Ishikawa (cell line): ENCODE results near the gene HOMER2.
A peak's percentile ranks its signal among the peaks of the same experiment; 100 is the strongest.

Source experiments
- CEBPB ChIP-seq: IDR thresholded peaks from 2 replicates; pipeline ENCODE4 v1.6.1; 2012
- CREB1 ChIP-seq: IDR thresholded peaks from 2 replicates; pipeline ENCODE4 v1.6.1; 2012; ENCODE audit warnings: low read depth
- EGR1 ChIP-seq: IDR thresholded peaks from 2 replicates; pipeline ENCODE4 v1.6.1; 2012
- EP300 ChIP-seq: IDR thresholded peaks from 2 replicates; pipeline ENCODE4 v1.6.1; 2012; ENCODE audit warnings: borderline replicate concordance
- FOXM1 ChIP-seq: IDR thresholded peaks from 2 replicates; pipeline ENCODE4 v1.6.1; 2012; ENCODE audit warnings: low read depth, borderline replicate concordance
- NFIC ChIP-seq: IDR thresholded peaks from 2 replicates; pipeline ENCODE4 v1.6.1; 2012
- RAD21 ChIP-seq: IDR thresholded peaks from 2 replicates; pipeline ENCODE4 v1.6.1; 2012; ENCODE audit warnings: low read depth
- TAF1 ChIP-seq: IDR thresholded peaks from 2 replicates; pipeline ENCODE4 v1.6.1; 2012; ENCODE audit warnings: low read depth, mild to moderate bottlenecking
- TCF12 ChIP-seq: IDR thresholded peaks from 2 replicates; pipeline ENCODE4 v1.6.1; 2012; ENCODE audit warnings: low read depth
- TEAD4 ChIP-seq: IDR thresholded peaks from 2 replicates; pipeline ENCODE4 v1.6.1; 2012
- YY1 ChIP-seq: IDR thresholded peaks from 2 replicates; pipeline ENCODE4 v1.6.1; 2012; ENCODE audit warnings: low read depth
- ZBTB7A ChIP-seq: IDR thresholded peaks from 2 replicates; pipeline ENCODE4 v1.6.1; 2012; ENCODE audit warnings: low read depth
- TF ChIP-seq, protein P1 (sequence below): IDR thresholded peaks from 2 replicates; pipeline ENCODE4 v1.6.1; 2012
- TF ChIP-seq, protein P2 (sequence below): IDR thresholded peaks from 2 replicates; pipeline ENCODE4 v1.6.1; 2012; ENCODE audit warnings: low read depth, mild to moderate bottlenecking
- TF ChIP-seq, protein P3 (sequence below): IDR thresholded peaks from 2 replicates; pipeline ENCODE4 v1.6.1; 2012

HOMER2 gene

DNA sequence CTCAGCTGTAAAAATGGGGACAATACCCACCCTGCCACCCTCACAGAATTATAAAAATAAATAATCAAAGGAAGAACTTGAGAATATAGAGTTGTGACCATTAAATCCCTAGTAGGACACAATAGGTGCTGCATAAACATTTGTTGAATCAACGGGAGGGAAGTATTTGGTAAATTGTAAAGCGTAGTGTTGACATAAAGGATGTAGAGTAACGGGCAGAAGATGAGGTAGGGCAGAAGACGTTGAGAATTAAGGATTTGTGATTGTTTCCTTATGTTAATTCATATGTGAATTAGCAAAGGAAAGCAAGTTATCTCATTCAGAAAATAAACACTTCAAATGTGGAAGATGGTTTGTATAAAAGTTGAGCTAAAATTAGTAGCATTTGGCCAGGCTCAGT is 40.6 kb upstream of the HOMER2 start:
- TF ChIP-seq EGR1 (no peak), RAD21 (no peak), CREB1 (no peak), FOXM1 (no peak), TEAD4 (no peak), TAF1 (no peak), YY1 (no peak), TCF12 (no peak), EP300 (no peak), CEBPB (no peak), NFIC (no peak), ZBTB7A (no peak)
- TF ChIP-seq, protein P1, sequence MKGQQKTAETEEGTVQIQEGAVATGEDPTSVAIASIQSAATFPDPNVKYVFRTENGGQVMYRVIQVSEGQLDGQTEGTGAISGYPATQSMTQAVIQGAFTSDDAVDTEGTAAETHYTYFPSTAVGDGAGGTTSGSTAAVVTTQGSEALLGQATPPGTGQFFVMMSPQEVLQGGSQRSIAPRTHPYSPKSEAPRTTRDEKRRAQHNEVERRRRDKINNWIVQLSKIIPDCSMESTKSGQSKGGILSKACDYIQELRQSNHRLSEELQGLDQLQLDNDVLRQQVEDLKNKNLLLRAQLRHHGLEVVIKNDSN = no peak
- TF ChIP-seq, protein P2, sequence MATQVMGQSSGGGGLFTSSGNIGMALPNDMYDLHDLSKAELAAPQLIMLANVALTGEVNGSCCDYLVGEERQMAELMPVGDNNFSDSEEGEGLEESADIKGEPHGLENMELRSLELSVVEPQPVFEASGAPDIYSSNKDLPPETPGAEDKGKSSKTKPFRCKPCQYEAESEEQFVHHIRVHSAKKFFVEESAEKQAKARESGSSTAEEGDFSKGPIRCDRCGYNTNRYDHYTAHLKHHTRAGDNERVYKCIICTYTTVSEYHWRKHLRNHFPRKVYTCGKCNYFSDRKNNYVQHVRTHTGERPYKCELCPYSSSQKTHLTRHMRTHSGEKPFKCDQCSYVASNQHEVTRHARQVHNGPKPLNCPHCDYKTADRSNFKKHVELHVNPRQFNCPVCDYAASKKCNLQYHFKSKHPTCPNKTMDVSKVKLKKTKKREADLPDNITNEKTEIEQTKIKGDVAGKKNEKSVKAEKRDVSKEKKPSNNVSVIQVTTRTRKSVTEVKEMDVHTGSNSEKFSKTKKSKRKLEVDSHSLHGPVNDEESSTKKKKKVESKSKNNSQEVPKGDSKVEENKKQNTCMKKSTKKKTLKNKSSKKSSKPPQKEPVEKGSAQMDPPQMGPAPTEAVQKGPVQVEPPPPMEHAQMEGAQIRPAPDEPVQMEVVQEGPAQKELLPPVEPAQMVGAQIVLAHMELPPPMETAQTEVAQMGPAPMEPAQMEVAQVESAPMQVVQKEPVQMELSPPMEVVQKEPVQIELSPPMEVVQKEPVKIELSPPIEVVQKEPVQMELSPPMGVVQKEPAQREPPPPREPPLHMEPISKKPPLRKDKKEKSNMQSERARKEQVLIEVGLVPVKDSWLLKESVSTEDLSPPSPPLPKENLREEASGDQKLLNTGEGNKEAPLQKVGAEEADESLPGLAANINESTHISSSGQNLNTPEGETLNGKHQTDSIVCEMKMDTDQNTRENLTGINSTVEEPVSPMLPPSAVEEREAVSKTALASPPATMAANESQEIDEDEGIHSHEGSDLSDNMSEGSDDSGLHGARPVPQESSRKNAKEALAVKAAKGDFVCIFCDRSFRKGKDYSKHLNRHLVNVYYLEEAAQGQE = no peak
- TF ChIP-seq, protein P3, sequence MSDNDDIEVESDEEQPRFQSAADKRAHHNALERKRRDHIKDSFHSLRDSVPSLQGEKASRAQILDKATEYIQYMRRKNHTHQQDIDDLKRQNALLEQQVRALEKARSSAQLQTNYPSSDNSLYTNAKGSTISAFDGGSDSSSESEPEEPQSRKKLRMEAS = no peak

DNA sequence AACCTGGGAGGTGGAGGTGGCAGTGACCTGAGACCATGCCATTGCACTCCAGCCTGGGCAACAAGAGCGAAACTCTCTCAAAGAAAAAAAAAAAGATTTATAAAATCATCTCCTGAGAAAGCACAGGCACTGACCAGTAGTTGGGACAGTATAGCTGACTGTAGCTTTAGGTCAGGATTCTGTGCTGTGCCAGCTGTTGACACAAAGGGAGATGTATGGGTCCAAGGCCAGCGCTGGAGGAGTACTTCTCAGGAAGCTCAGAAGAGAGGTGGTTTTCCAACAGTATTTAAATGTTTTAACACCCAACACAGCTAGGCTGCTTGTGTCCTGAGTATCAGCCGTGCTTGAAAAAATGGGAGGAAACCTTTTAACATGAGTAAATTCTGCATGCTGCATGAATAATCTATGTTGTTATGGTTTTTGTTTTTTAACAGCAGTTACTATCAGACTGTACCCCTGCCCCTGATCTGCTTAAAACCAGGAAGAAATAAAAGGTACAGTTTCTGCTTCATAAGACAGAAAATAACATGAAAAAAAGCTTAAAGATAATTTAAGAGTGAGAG is 40.0 kb upstream of the HOMER2 start:
- TF ChIP-seq CEBPB (no peak), TCF12 (no peak)

DNA sequence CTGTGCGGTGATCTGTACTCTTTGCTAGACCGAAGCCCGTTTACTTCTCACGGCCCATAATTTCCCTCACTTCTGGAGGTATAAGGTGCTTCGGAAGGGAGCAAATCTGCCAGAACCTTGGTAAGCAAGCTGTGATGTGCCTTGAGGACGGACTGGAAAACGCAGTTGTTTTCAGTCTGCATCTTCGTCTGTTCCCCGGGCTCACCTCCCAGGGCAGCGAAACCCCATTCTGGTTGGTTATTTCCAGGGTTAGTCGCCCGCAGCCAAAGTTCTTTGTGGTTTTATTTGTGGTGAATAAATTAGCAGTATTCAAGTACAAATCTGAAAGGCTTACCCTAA is 33.9 kb upstream of the HOMER2 start:
- TF ChIP-seq RAD21 (no peak), CREB1 (no peak)

DNA sequence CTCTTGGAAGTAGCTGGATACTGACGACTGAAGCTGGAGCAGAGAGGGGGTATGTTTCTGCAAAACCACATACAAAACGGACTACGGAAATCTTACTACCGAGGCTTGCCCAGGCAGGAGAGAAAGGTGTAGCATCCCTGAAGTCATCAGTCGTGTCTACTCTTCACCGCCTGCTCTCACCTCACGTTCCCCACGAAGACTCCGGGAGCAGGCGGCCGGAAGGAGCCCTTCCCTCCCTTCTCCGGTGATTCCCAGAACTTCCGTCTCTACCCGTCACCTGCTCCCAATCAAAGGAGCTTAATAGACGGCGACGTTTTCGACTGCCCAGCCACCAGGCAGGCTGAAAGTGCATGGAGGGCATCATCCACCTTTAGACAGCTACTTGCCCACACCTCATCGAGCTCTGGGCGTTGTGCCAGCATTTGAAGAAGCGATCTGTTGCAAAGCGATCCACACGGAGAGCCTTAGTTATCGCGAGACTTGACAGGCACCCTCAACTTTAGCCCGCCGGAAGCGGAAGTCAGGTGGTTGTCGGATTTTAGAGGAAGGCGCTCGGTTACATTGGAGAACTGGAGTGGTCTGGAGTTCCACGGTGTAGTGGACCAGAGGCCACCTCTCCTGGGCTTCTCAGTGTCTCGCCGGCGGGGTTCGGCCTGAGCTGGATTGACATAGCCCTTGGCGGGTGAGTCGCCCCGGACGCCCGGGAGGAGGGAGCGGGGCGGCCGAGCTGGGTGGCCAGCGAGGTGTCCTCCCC is 33.3 kb upstream of the HOMER2 start, which contains the start of gene RAMAC:
Gene RAMAC (plus strand): TSS at position 523 of the 754 bp plus-strand sequence. CDS start 2,809 bp downstream, outside the sequence.
- TF ChIP-seq TAF1 = no peak; the same call in none of the 2 replicates
- no peak for TF ChIP-seq CREB1
- TF ChIP-seq YY1 = no peak
- TF ChIP-seq EGR1 = no peak
- TF ChIP-seq CEBPB = no peak
- TF ChIP-seq, protein P3 = peak; percentile 100
- TF ChIP-seq FOXM1 = no peak
- TF ChIP-seq ZBTB7A = no peak
- TF ChIP-seq, protein P1 = peak; percentile 82
- no peak for TF ChIP-seq RAD21
- TF ChIP-seq, protein P2 = no peak
- no peak for TF ChIP-seq TCF12
- peak; percentile 73 for TF ChIP-seq NFIC
- no peak for TF ChIP-seq TEAD4
- no peak for TF ChIP-seq EP300

DNA sequence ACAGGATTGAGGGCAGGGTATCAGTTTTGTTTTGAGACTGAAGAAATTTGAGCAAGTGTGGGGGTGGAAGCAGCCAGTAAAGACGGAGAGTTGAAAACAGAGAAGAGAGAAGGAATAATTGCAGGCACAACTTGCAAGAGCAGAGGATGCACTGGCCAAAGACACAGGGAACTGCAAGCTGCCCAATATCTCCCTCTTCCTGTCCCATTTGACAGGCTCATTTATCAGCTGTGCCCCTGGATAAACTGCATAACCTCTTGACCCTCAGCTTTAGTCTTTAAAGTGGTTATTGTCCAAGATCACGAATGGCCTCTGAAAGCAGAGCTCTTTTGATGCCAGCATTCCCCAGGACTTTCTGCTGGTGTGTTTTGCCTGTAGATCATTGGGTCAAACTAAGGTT is 28.5 kb upstream of the HOMER2 start:
- no peak for TF ChIP-seq YY1
- TF ChIP-seq ZBTB7A = no peak
- TF ChIP-seq CEBPB = no peak
- TF ChIP-seq NFIC = no peak
- TF ChIP-seq TCF12 = no peak
- TF ChIP-seq EP300 = no peak
- TF ChIP-seq EGR1 = no peak
- TF ChIP-seq TEAD4 = no peak
- no peak for TF ChIP-seq RAD21
- no peak for TF ChIP-seq FOXM1
- no peak for TF ChIP-seq CREB1
- TF ChIP-seq, protein P2 = no peak
- TF ChIP-seq, protein P1 = no peak
- TF ChIP-seq, protein P3 = no peak
- TF ChIP-seq TAF1 = no peak
